OCI-LY3 (cell line): ENCODE results near the gene FAM50B.

Experiments
- H2AFZ ChIP-seq: fragments of 200-600, 300-600 bp; shearing (Covaris generic); 2 replicates; pipeline ENCODE4 v1.6.0; 2014; ENCODE audit warnings: antibody characterized with exemption, low read depth, low read length
- H3K27ac ChIP-seq: fragments of 200-600, 300-600 bp; sonication (generic); 2 replicates; pipeline ENCODE4 v1.5.1; 2014; ENCODE audit warnings: mild to moderate bottlenecking, low read length, moderate library complexity, mixed read lengths
- H3K27me3 ChIP-seq: fragments of 200-600, 300-600 bp; sonication (generic); 2 replicates; pipeline ENCODE4 v1.6.1; 2014; ENCODE audit warnings: low read depth, low read length, mixed read lengths
- H3K36me3 ChIP-seq: fragments of 200-600, 300-600 bp; sonication (generic); replicated peaks from 2 replicates; pipeline ENCODE3; 2014; ENCODE audit warnings: low read depth, low read length, mixed read lengths
- H3K4me1 ChIP-seq: fragments of 300-600, 200-600 bp; sonication (generic); 2 replicates; pipeline ENCODE4 v1.6.1; 2014; ENCODE audit warnings: low read length, mixed read lengths
- H3K4me2 ChIP-seq: fragments of 200-600, 300-600 bp; sonication (generic); 2 replicates; pipeline ENCODE4 v1.6.1; 2014; ENCODE audit warnings: low read length, mixed read lengths
- H3K4me3 ChIP-seq: fragments of 300-600, 200-600 bp; sonication (generic); 2 replicates; pipeline ENCODE4 v1.5.1; 2014; ENCODE audit warnings: antibody characterized with exemption, mild to moderate bottlenecking, low read length, moderate library complexity
- H3K79me2 ChIP-seq: fragments of 300-600, 200-600 bp; shearing (Covaris generic); 2 replicates; pipeline ENCODE4 v1.6.1; 2014; ENCODE audit warnings: mild to moderate bottlenecking, low read length, mixed read lengths
- H3K9ac ChIP-seq: fragments of 300-600, 200-600 bp; shearing (Covaris generic); 2 replicates; pipeline ENCODE4 v1.6.0; 2014; ENCODE audit warnings: mild to moderate bottlenecking, low read length, moderate library complexity
- H3K9me3 ChIP-seq: fragments of 200-600, 300-600 bp; shearing (Covaris generic); 2 replicates; pipeline ENCODE4 v1.6.1; 2014; ENCODE audit warnings: low read length, mixed read lengths; ENCODE audit not compliant: insufficient read depth
- H4K20me1 ChIP-seq: fragments of 200-600, 300-600 bp; sonication (generic); 2 replicates; pipeline ENCODE4 v1.6.1; 2016; ENCODE audit warnings: low read length, mixed read lengths; ENCODE audit not compliant: insufficient read depth
- CTCF ChIP-seq: fragments of 200-600, 300-600 bp; sonication (generic); IDR thresholded peaks from 2 replicates; pipeline ENCODE4 v1.5.1; 2014; ENCODE audit warnings: antibody characterized with exemption, low read length, low read depth
- EZH2phosphoT487 ChIP-seq: fragments of 200-600 bp; shearing (Covaris generic); IDR thresholded peaks from 2 replicates; pipeline ENCODE4 v1.6.1; 2018; ENCODE audit warnings: antibody characterized with exemption, mixed run types, low read depth

The FAM50B gene

DNA sequence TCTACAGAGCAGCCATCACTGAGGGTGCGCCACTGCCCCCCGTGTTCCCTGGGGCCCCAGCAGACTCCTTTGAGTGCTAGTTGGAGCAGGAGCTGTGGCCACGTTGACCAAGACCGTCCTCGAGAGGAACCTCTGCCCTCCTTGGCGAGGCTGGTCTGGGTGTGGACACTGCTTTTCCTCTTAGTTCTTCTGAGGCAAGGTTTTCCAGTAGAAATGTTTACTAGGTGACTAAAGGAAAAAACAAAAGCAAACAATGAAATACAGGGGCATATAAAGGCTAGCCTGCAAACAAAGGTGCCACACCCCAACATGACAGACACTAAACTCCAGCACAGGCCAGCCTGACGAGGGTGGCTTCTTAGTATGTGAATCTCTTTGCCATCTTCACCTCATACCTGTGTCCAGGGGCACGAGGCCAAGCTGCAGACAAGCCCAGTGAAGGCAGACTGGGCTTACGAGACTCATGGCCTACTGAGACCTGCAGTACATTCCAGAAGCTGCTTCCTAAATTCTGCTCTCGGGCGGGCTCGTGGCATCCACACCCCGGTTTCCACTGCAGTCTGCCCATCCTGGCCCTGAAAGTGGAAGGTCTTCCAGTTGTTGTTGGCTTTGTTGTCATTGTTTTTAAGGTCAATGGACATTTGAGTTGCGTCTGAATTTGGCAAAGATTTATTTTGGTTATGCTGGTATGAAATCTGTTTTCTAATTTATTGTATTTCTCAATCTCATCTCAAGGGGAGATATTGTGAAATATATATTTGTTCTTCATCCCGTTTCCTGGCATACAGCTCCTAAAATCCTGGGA, 39.2 kb downstream of the FAM50B start:
- H3K27me3 ChIP-seq = no peaks in the 10 kb centered on the region
- no peaks in the 10 kb centered on the region for H4K20me1 ChIP-seq
- H3K4me3 ChIP-seq = no peak overlapping the region
- H3K36me3 ChIP-seq = no peaks in the 10 kb centered on the region
- no peaks in the 10 kb centered on the region for H3K79me2 ChIP-seq
- H3K4me1 ChIP-seq = no peaks in the 10 kb centered on the region
- no peak overlapping the region for H3K27ac ChIP-seq
- H2AFZ ChIP-seq = no peak overlapping the region
- TF ChIP-seq EZH2phosphoT487 (no peak), CTCF (no peak)
- H3K9ac ChIP-seq = no peak overlapping the region
- H3K4me2 ChIP-seq = no peak overlapping the region
- no peaks in the 10 kb centered on the region for H3K9me3 ChIP-seq

DNA sequence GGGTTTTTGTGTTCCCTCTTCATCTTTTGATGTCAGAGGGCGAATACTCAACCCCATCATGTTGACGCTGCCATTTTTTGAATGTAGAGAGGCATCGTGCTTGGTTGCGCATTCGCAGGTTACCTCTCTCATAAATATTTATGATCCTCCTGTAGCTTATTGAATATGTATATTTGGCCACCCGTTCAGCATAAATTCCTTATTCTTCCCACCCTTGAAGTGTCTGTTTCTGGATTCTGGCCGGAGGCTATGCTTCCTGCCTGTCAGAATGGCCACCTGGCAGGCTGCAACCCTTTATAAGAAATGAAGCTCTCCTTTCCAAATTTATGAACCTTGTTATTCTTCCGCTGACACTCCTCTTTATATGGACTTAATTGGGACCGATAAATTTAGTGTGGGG, 40.9 kb downstream of the FAM50B start:
- H3K4me3 ChIP-seq = no peak overlapping the region
- no peak overlapping the region for H3K27ac ChIP-seq
- no peaks in the 10 kb centered on the region for H4K20me1 ChIP-seq
- H3K4me1 ChIP-seq = no peaks in the 10 kb centered on the region
- TF ChIP-seq CTCF (no peak), EZH2phosphoT487 (no peak)
- H2AFZ ChIP-seq = no peak overlapping the region
- H3K27me3 ChIP-seq = no peaks in the 10 kb centered on the region
- no peaks in the 10 kb centered on the region for H3K9me3 ChIP-seq
- no peak overlapping the region for H3K9ac ChIP-seq
- H3K4me2 ChIP-seq = no peak overlapping the region
- no peaks in the 10 kb centered on the region for H3K79me2 ChIP-seq
- no peaks in the 10 kb centered on the region for H3K36me3 ChIP-seq

- Histone ChIP-seq H2AFZ (no peak overlapping the region), H3K4me3 (no peak overlapping the region), H3K27ac (no peak overlapping the region), H3K27me3 (no peaks in the 10 kb centered on the region), H3K9me3 (no peaks in the 10 kb centered on the region), H3K79me2 (no peaks in the 10 kb centered on the region), H3K4me2 (no peak overlapping the region), H3K4me1 (no peaks in the 10 kb centered on the region), H4K20me1 (no peaks in the 10 kb centered on the region), H3K36me3 (no peaks in the 10 kb centered on the region), H3K9ac (no peak overlapping the region)
- no peak for TF ChIP-seq EZH2phosphoT487
- TF ChIP-seq CTCF = no peak
Measured at GRCh38 chr6:3891883-3892282, 42.7 kb downstream of the FAM50B start.

DNA sequence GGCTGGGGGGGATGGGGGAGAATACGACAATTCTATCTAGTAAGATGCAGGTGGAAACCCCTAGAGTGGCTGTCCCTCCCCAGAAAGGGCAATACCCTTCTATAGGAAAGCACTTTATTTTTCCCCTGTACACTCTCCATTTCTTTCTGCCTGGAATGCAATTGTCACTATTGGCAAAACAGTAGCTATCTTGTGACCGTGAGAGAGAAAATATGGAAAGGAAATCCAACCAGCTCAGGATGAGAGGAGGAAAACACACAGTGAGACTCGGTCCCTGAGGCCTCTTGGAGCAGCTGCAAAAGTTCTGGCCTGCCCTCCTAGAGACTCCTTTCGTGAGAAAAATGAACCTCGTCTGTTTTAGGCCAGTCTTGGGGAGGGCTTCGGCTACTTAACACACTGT, 43.4 kb downstream of the FAM50B start:
- H3K9ac ChIP-seq = no peak overlapping the region
- H3K4me1 ChIP-seq = no peaks in the 10 kb centered on the region
- no peak overlapping the region for H3K27ac ChIP-seq
- no peaks in the 10 kb centered on the region for H3K79me2 ChIP-seq
- H3K36me3 ChIP-seq = no peaks in the 10 kb centered on the region
- no peak overlapping the region for H3K4me2 ChIP-seq
- TF ChIP-seq EZH2phosphoT487 = no peak
- no peak for TF ChIP-seq CTCF
- no peaks in the 10 kb centered on the region for H3K27me3 ChIP-seq
- no peaks in the 10 kb centered on the region for H4K20me1 ChIP-seq
- H3K9me3 ChIP-seq = no peaks in the 10 kb centered on the region
- H2AFZ ChIP-seq = no peak overlapping the region
- no peak overlapping the region for H3K4me3 ChIP-seq
